SK-N-SH (cell line): ENCODE data around the gene SPTBN5. TPM values are rescaled to one million over a fixed set of nuclear protein-coding genes. Genes with fewer than 3 reads are reported as not detected.

ENCODE experiments used
- CTCF ChIA-PET: fragments of 300-600, 350-600 bp; formaldehyde crosslinking; extraction: SDS; loops from one replicate; lab custom pipeline; 2021; lab: Yijun Ruan, JAX
- POLR2A ChIA-PET: fragments of 350-600 bp; sonication (Branson Sonifier 250); formaldehyde crosslinking; extraction: SDS; loops from one replicate; lab custom pipeline; 2020; ENCODE audit warnings: antibody characterized with exemption, inconsistent platforms; lab: Yijun Ruan, JAX
- DNase-seq: peaks from one replicate; pipeline ENCODE4 v3.0.0; 2012
- H2AFZ ChIP-seq: fragments of 200-600 bp; sonication (generic); 2 replicates; pipeline ENCODE4 v1.8.1; 2016; ENCODE audit warnings: antibody characterized with exemption, mild to moderate bottlenecking, low read depth
- H3F3A ChIP-seq: fragments of 200-600 bp; sonication (generic); replicated peaks from 2 replicates; pipeline ENCODE3; 2016; ENCODE audit warnings: antibody characterized with exemption, mild to moderate bottlenecking; ENCODE audit not compliant: insufficient read depth
- H3K27ac ChIP-seq, 2 experiments: fragments of 200-500 bp in 1 of 2; fragments of 200-600 bp in 1 of 2; sonication (Bioruptor generic) in 1 of 2; sonication (generic), shearing (Covaris generic) in 1 of 2; 2 replicates each; pipeline versions ENCODE4 v1.5.1 to v1.6.1; 2014 to 2016; ENCODE audit warnings: low read depth in 2 of 2, inconsistent platforms in 1 of 2, low read length in 1 of 2, mild to moderate bottlenecking in 1 of 2, mixed read lengths in 1 of 2
- H3K27me3 ChIP-seq: fragments of 200-600 bp; sonication (generic), shearing (Covaris generic); 2 replicates; pipeline ENCODE4 v1.6.1; 2016; ENCODE audit warnings: mixed run types; ENCODE audit not compliant: insufficient read depth
- H3K36me3 ChIP-seq, 2 experiments: fragments of 200-500 bp in 1 of 2; fragments of 200-600 bp in 1 of 2; sonication (Bioruptor generic) in 1 of 2; sonication (generic) in 1 of 2; replicated peaks in 1 of 2; 2 replicates each; pipeline versions ENCODE3 to v1.5.1; 2014 to 2016; ENCODE audit warnings: low read length in 1 of 2, mild to moderate bottlenecking in 1 of 2; ENCODE audit not compliant: insufficient read depth in 2 of 2, control insufficient read depth in 1 of 2
- H3K4me1 ChIP-seq, 2 experiments: fragments of 200-500 bp in 1 of 2; fragments of 200-600 bp in 1 of 2; sonication (Bioruptor generic) in 1 of 2; sonication (generic), shearing (Covaris generic) in 1 of 2; 2 replicates each; pipeline versions ENCODE4 v1.5.1 to v1.6.1; 2014 to 2016; ENCODE audit warnings: low read depth in 1 of 2, low read length in 1 of 2, mixed run types in 1 of 2; ENCODE audit not compliant: insufficient read depth in 2 of 2, control insufficient read depth in 1 of 2
- H3K4me2 ChIP-seq: fragments of 200-600 bp; sonication (generic), shearing (Covaris generic); 2 replicates; pipeline ENCODE4 v1.6.1; 2017; ENCODE audit warnings: mixed run types
- H3K4me3 ChIP-seq, 2 experiments: fragments of 200-500 bp in 1 of 2; fragments of 200-600 bp in 1 of 2; sonication (Bioruptor generic) in 1 of 2; sonication (generic), shearing (Covaris generic) in 1 of 2; 2 replicates each; pipeline versions ENCODE4 v1.5.1 to v1.8.1; 2014 to 2016; ENCODE audit warnings: low read depth in 2 of 2, inconsistent platforms in 1 of 2, low read length in 1 of 2, mild to moderate bottlenecking in 1 of 2, mixed read lengths in 1 of 2, moderate library complexity in 1 of 2
- H3K79me2 ChIP-seq: fragments of 200-600 bp; sonication (generic); 2 replicates; pipeline ENCODE4 v1.8.1; 2017; ENCODE audit warnings: mild to moderate bottlenecking; ENCODE audit not compliant: insufficient read depth
- H3K9ac ChIP-seq: fragments of 200-600 bp; sonication (generic); 2 replicates; pipeline ENCODE4 v1.6.1; 2017; ENCODE audit warnings: mixed run types
- H3K9me2 ChIP-seq: fragments of 200-600 bp; sonication (generic); 2 replicates; pipeline ENCODE4 v1.6.1; 2017; ENCODE audit warnings: mixed run types
- H3K9me3 ChIP-seq: fragments of 200-600 bp; sonication (generic); 2 replicates; pipeline ENCODE4 v1.6.1; 2017; ENCODE audit warnings: mixed run types, mild to moderate bottlenecking, moderate library complexity
- H4K20me1 ChIP-seq: fragments of 200-600 bp; sonication (generic); 2 replicates; pipeline ENCODE4 v1.6.1; 2017; ENCODE audit warnings: mild to moderate bottlenecking, mixed run types; ENCODE audit not compliant: insufficient read depth
- CHD2 ChIP-seq: fragments of 150-350 bp; IDR thresholded peaks from 2 replicates; pipeline ENCODE4 v1.6.1; 2018; ENCODE audit warnings: low read length; ENCODE audit not compliant: partially characterized antibody
- CTCF ChIP-seq: fragments of 200-600 bp; sonication (generic); IDR thresholded peaks from 2 replicates; pipeline ENCODE4 v1.6.1; 2017; ENCODE audit warnings: antibody characterized with exemption, mild to moderate bottlenecking, moderate library complexity
- ELF1 ChIP-seq: IDR thresholded peaks from 2 replicates; pipeline ENCODE4 v1.4.0; 2012
- EP300 ChIP-seq, 2 experiments: IDR thresholded peaks; 2 replicates each; pipeline versions ENCODE4 v1.4.0 to v1.6.1; 2012; ENCODE audit warnings: borderline replicate concordance in 1 of 2, low read depth in 1 of 2, low read length in 1 of 2
- FOXJ3 ChIP-seq: sonication (generic); formaldehyde crosslinking; IDR thresholded peaks from 2 replicates; pipeline ENCODE4 v1.5.1; 2020; ENCODE audit warnings: mild to moderate bottlenecking, missing genetic modification reagents
- GATA2 ChIP-seq: sonication (generic); formaldehyde crosslinking; IDR thresholded peaks from 2 replicates; pipeline ENCODE4 v1.5.0; 2020; ENCODE audit warnings: mild to moderate bottlenecking, missing genetic modification reagents
- IRF3 ChIP-seq: fragments of 150-350 bp; IDR thresholded peaks from 2 replicates; pipeline ENCODE4 v1.6.1; 2016; ENCODE audit warnings: mild to moderate bottlenecking, low read depth, low read length
- JUND ChIP-seq: IDR thresholded peaks from 2 replicates; pipeline ENCODE4 v1.4.0; 2012
- MEF2A ChIP-seq: IDR thresholded peaks from 2 replicates; pipeline ENCODE4 v1.4.0; 2012; ENCODE audit warnings: low read depth, borderline replicate concordance
- NFIC ChIP-seq: IDR thresholded peaks from 2 replicates; pipeline ENCODE4 v1.4.0; 2012; ENCODE audit warnings: borderline replicate concordance
- NRF1 ChIP-seq: IDR thresholded peaks from 2 replicates; pipeline ENCODE4 v1.6.1; 2012; ENCODE audit warnings: low read depth, mild to moderate bottlenecking, low read length
- POLR2AphosphoS5 ChIP-seq: IDR thresholded peaks from 2 replicates; pipeline ENCODE4 v1.6.1; 2012; ENCODE audit warnings: low read depth, low read length
- RCOR1 ChIP-seq: fragments of 150-350 bp; IDR thresholded peaks from 2 replicates; pipeline ENCODE4 v1.6.1; 2017; ENCODE audit warnings: antibody characterized with exemption, low read length
- REST ChIP-seq: IDR thresholded peaks from 2 replicates; pipeline ENCODE4 v1.6.1; 2012; ENCODE audit warnings: mild to moderate bottlenecking, low read depth, low read length, moderate library complexity
- RFX5 ChIP-seq: IDR thresholded peaks from 2 replicates; pipeline ENCODE4 v1.6.1; 2012; ENCODE audit warnings: mild to moderate bottlenecking, improper control_type of control experiment, low read length
- RXRA ChIP-seq: IDR thresholded peaks from 2 replicates; pipeline ENCODE4 v1.4.0; 2012; ENCODE audit warnings: low read depth, mild to moderate bottlenecking, borderline replicate concordance
- TCF12 ChIP-seq: IDR thresholded peaks from 2 replicates; pipeline ENCODE4 v1.4.0; 2012
- WGBS: methylation state at CpG from one replicate; pipeline ENCODE4 v1.1.6; 2017; ENCODE audit warnings: low lambda C conversion rate; 5-methylcytosine and 5-hydroxymethylcytosine counted together
- polyA plus RNA-seq, 3 experiments: library from polyadenylated mRNA; depleted of rRNA; stranded (reverse); fragments of >200 nt; gene quantifications; 2 replicates each; pipeline ENCODE4 v1.2.3, GENCODE V29; 2012
- TF ChIP-seq, protein P1 (sequence below): IDR thresholded peaks from 2 replicates; pipeline ENCODE4; 2012

Gene SPTBN5
- polyA plus RNA-seq, 1 of the 3 experiments (the other 2 are of a cell fraction): 0.23 TPM

DNA sequence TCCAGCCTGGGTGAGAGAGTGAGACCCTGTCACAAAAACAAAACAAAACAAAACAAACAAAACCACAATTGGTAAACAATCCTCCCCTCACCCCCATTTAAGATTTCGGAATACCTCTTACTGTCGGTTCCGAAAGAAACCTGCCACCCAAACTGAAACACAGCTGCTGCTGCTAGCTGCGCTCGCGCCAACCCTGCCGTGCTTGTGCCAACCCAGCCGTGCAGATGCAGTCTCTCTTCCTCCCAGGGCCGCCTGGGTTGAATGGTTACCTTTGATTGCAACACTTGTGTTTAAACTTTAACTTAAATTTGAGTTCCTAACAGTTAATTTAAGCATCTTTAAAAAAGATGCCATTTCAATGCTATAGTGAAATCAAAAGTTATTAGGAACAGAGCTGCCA, 28.5 kb upstream of the SPTBN5 start:
- H3K27me3 ChIP-seq: no peaks in the 10 kb centered on the region
- H3K36me3 ChIP-seq: peaks cover 4 to 7% of the 10 kb centered on the region in 2 experiments
- H3K27ac ChIP-seq: no peak overlapping the region
- H3K9me3 ChIP-seq: no peaks in the 10 kb centered on the region
- H2AFZ ChIP-seq: no peak overlapping the region
- H3K4me3 ChIP-seq: no peak overlapping the region
- peaks cover 5% of the 10 kb centered on the region for H3F3A ChIP-seq
- H4K20me1 ChIP-seq: 0 out of 2 replicates have a peak, but pooled peaks cover 2% of the 10 kb centered on the region
- H3K79me2 ChIP-seq: 0 out of 2 replicates have a peak, but pooled peaks cover 4% of the 10 kb centered on the region
- H3K9me2 ChIP-seq: no peaks in the 10 kb centered on the region
- ChIA-PET POLR2A (no interaction called here), CTCF (interaction anchor here (0.9 to 2.1 kb wide), 2 partner anchors 11 to 14 kb away, joined by 4 to 5 read pairs; no protein-coding TSS in a partner anchor)
- DNase-seq: no peak
- 95% methylated on average over 9 of the region's 9 CpGs for WGBS
- H3K9ac ChIP-seq: no peak overlapping the region
- TF ChIP-seq FOXJ3 (no peak), IRF3 (no peak)
- peaks cover 3 to 8% of the 10 kb centered on the region in 2 experiments; a peak in 2 of 4 replicates for H3K4me1 ChIP-seq
- no peak overlapping the region for H3K4me2 ChIP-seq

GRCh38 chr15:41921639-41922038, 27.8 kb upstream of the SPTBN5 start:
- DNase-seq: no peak
- H3K27me3 ChIP-seq: no peaks in the 10 kb centered on the region
- H4K20me1 ChIP-seq: 0 out of 2 replicates have a peak, but pooled peaks cover 4% of the 10 kb centered on the region
- H3F3A ChIP-seq: peaks cover 6% of the 10 kb centered on the region
- no peak overlapping the region for H2AFZ ChIP-seq
- no peak overlapping the region for H3K4me2 ChIP-seq
- peaks cover 5 to 8% of the 10 kb centered on the region in 2 experiments; a peak in 2 of 4 replicates for H3K4me1 ChIP-seq
- no peaks in the 10 kb centered on the region for H3K9me3 ChIP-seq
- POLR2A ChIA-PET: no interaction called here
- H3K9me2 ChIP-seq: no peaks in the 10 kb centered on the region
- WGBS: 99% methylated on average over 4 of the region's 5 CpGs
- CTCF ChIA-PET: interaction anchor here (2.1 kb wide), 1 partner anchor 11 kb away, joined by 5 read pairs; no protein-coding TSS in a partner anchor
- H3K27ac ChIP-seq: no peak overlapping the region
- no peak overlapping the region for H3K9ac ChIP-seq
- H3K36me3 ChIP-seq: peaks cover 4 to 7% of the 10 kb centered on the region in 2 experiments
- no peak overlapping the region for H3K4me3 ChIP-seq
- H3K79me2 ChIP-seq: peaks cover 5% of the 10 kb centered on the region; the same call in 1 of the 2 replicates
- no peak for TF ChIP-seq EP300 (IDR thresholded peaks at IDR 0.05; ENCODE audit: borderline replicate concordance in 1 of 2, low read depth in 1 of 2, low read length in 1 of 2)
- TF ChIP-seq CHD2: no peak
- TF ChIP-seq TCF12: no peak
- TF ChIP-seq MEF2A: no peak
- TF ChIP-seq IRF3: no peak
- TF ChIP-seq NRF1: no peak
- TF ChIP-seq POLR2AphosphoS5: no peak
- TF ChIP-seq NFIC: no peak
- TF ChIP-seq ELF1: no peak
- TF ChIP-seq, protein P1, sequence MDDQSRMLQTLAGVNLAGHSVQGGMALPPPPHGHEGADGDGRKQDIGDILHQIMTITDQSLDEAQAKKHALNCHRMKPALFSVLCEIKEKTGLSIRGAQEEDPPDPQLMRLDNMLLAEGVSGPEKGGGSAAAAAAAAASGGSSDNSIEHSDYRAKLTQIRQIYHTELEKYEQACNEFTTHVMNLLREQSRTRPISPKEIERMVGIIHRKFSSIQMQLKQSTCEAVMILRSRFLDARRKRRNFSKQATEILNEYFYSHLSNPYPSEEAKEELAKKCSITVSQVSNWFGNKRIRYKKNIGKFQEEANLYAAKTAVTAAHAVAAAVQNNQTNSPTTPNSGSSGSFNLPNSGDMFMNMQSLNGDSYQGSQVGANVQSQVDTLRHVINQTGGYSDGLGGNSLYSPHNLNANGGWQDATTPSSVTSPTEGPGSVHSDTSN: no peak
- no peak for TF ChIP-seq CTCF
- TF ChIP-seq RFX5: no peak
- no peak for TF ChIP-seq GATA2 (CRISPR knock-in tag)
- TF ChIP-seq RXRA: no peak
- no peak for TF ChIP-seq RCOR1
- no peak for TF ChIP-seq JUND
- no peak for TF ChIP-seq REST
